OCI-LY3 (cell line): ENCODE measurements around the gene FLACC1.
A peak's percentile ranks its signal among the peaks of the same experiment; 100 is the strongest.

ENCODE experiments used
- EZH2phosphoT487 ChIP-seq: fragments of 200-600 bp; shearing (Covaris generic); IDR thresholded peaks from 2 replicates; pipeline ENCODE4 v1.6.1; 2018; ENCODE audit warnings: antibody characterized with exemption, mixed run types, low read depth
- TF ChIP-seq, protein P1 (sequence below): fragments of 200-600, 300-600 bp; sonication (generic); IDR thresholded peaks from 2 replicates; pipeline ENCODE4 v1.5.1; 2014; ENCODE audit warnings: antibody characterized with exemption, low read length, low read depth

DNA sequence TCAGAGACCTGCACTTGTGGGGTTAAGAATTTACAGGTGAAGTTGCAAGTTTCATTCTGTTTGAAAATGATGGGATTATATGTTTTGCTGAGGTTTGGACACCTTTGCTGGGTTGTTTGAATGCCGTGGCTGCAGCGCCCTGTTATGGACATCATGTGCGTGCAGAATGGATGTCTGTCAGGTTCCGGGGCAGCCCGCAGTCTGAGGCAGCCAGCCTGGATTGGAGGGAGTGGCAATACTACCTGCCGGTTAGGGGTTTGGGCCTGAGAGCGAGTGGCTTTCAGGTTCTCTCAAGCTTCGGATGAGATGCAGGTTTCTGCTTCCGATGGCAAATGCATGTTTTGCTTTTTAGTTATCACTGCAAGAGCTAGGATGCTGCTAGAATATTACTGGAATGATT is 95.7 kb downstream of the FLACC1 start:
- TF ChIP-seq, protein P1, sequence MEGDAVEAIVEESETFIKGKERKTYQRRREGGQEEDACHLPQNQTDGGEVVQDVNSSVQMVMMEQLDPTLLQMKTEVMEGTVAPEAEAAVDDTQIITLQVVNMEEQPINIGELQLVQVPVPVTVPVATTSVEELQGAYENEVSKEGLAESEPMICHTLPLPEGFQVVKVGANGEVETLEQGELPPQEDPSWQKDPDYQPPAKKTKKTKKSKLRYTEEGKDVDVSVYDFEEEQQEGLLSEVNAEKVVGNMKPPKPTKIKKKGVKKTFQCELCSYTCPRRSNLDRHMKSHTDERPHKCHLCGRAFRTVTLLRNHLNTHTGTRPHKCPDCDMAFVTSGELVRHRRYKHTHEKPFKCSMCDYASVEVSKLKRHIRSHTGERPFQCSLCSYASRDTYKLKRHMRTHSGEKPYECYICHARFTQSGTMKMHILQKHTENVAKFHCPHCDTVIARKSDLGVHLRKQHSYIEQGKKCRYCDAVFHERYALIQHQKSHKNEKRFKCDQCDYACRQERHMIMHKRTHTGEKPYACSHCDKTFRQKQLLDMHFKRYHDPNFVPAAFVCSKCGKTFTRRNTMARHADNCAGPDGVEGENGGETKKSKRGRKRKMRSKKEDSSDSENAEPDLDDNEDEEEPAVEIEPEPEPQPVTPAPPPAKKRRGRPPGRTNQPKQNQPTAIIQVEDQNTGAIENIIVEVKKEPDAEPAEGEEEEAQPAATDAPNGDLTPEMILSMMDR: peak; percentile 16
- TF ChIP-seq EZH2phosphoT487: no peak
